Glutamatergic neuron (in vitro differentiated cells): Measurements from ENCODE around the gene USP47. TPM values are rescaled to one million over a fixed set of nuclear protein-coding genes. Genes with fewer than 3 reads are reported as not detected.
A peak's percentile ranks its signal among the peaks of the same experiment; 100 is the strongest.

Experiments used
- DNase-seq: peaks from one replicate; pipeline ENCODE4 v3.0.0; 2022
- H3K27ac Mint-ChIP-seq: one replicate; pipeline ENCODE4 v1.8.0; 2020; ENCODE audit warnings: mild to moderate bottlenecking, mixed read lengths, inconsistent platforms; ENCODE audit not compliant: unreplicated experiment
- H3K27me3 Mint-ChIP-seq: one replicate; pipeline ENCODE4 v1.8.0; 2020; ENCODE audit warnings: mild to moderate bottlenecking, moderate library complexity, mixed read lengths, inconsistent platforms; ENCODE audit not compliant: unreplicated experiment
- H3K36me3 Mint-ChIP-seq: one replicate; pipeline ENCODE4 v1.8.0; 2020; ENCODE audit warnings: mild to moderate bottlenecking, mixed read lengths, inconsistent platforms; ENCODE audit not compliant: unreplicated experiment
- H3K4me1 Mint-ChIP-seq: one replicate; pipeline ENCODE4 v1.8.0; 2020; ENCODE audit warnings: mild to moderate bottlenecking, low read depth, mixed read lengths, inconsistent platforms; ENCODE audit not compliant: unreplicated experiment
- H3K4me3 Mint-ChIP-seq: one replicate; pipeline ENCODE4 v1.8.0; 2020; ENCODE audit warnings: mild to moderate bottlenecking, mixed read lengths, inconsistent platforms; ENCODE audit not compliant: unreplicated experiment
- H3K9me3 Mint-ChIP-seq: one replicate; pipeline ENCODE4 v1.8.0; 2020; ENCODE audit warnings: mild to moderate bottlenecking, moderate library complexity, mixed read lengths, inconsistent platforms; ENCODE audit not compliant: unreplicated experiment
- CTCF ChIP-seq: fragments of 200-600 bp; sonication (generic); IDR thresholded peaks from one replicate; pipeline ENCODE4 v1.5.0; 2021; ENCODE audit not compliant: partially characterized antibody, unreplicated experiment
- total RNA-seq: library from RNA; stranded (reverse); fragmentation: NEBNext Ultra II Directional; extraction: Animal tissue kit (Norgen Biotek cat#: 25700); gene quantifications from one replicate; pipeline ENCODE4 v1.2.1, GENCODE V29; 2021; ENCODE audit not compliant: unreplicated experiment

Gene USP47
- total RNA-seq, 1 donor from 2014 or later, result 63.4 TPM

GRCh38 chr11:11864803-11865202 lies 23.0 kb downstream of the USP47 start:
- peaks cover 5% of the 10 kb centered on the region for H3K27me3 Mint-ChIP-seq
- no peak for DNase-seq
- H3K4me3 Mint-ChIP-seq, result no peak overlapping the region
- no peaks in the 10 kb centered on the region for H3K36me3 Mint-ChIP-seq
- peaks cover 35% of the 10 kb centered on the region for H3K4me1 Mint-ChIP-seq
- H3K9me3 Mint-ChIP-seq, result peaks cover 4% of the 10 kb centered on the region
- H3K27ac Mint-ChIP-seq, result no peak overlapping the region
- TF ChIP-seq CTCF, result no peak

DNA sequence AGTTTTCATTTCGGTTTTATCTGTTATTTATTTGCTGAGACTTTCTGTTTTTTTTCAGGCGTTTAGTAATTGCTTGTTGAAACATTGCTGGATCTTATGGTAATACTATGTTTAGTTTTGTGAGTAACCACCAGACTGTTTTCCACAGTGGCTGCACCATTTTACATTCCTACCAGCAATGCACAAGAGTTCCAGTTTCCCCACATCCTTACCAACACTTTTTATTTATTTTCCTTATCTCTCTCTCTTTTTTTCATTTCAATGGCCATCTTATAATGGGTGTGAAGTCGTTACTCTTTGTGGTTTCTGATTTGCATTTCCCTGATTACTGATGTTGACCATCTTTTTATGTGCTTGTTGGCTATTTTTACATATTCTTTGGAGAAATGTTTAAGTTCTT lies 23.7 kb downstream of the USP47 start:
- TF ChIP-seq CTCF, result no peak
- H3K9me3 Mint-ChIP-seq, result peaks cover 4% of the 10 kb centered on the region
- H3K4me3 Mint-ChIP-seq, result no peak overlapping the region
- peak overlapping the region; percentile 49 for H3K27ac Mint-ChIP-seq
- peaks cover 39% of the 10 kb centered on the region for H3K4me1 Mint-ChIP-seq
- H3K36me3 Mint-ChIP-seq, result no peaks in the 10 kb centered on the region
- peaks cover 6% of the 10 kb centered on the region for H3K27me3 Mint-ChIP-seq
- no peak for DNase-seq

DNA sequence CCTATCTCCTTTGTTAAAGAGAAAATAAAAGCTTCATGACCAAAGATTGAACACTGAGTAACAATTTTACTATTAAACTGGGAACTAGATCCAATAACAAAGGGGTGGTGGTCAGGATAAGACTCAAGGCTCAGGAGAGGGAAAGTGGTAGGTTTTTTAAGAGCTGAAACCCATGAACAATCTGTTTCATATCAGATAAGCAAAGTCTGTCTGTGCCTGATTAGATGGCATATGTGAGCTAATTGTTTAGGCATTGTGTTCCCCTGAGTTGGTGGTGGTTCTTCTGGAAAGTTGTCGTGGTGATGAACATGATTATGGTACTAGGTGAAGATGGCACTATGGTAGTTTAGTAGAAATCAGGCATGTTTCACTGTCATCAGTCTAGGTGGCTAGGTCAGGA lies 24.4 kb downstream of the USP47 start:
- peak overlapping the region; percentile 44 for H3K27ac Mint-ChIP-seq

GRCh38 chr11:11867720-11868119 lies 25.9 kb downstream of the USP47 start:
- H3K27me3 Mint-ChIP-seq, result peaks cover 9% of the 10 kb centered on the region
- H3K4me3 Mint-ChIP-seq, result no peak overlapping the region
- H3K9me3 Mint-ChIP-seq, result peaks cover 9% of the 10 kb centered on the region
- TF ChIP-seq CTCF, result peak; percentile 19
- no peak overlapping the region for H3K27ac Mint-ChIP-seq
- no peaks in the 10 kb centered on the region for H3K36me3 Mint-ChIP-seq
- peaks cover 60% of the 10 kb centered on the region for H3K4me1 Mint-ChIP-seq
- no peak for DNase-seq

More for the DNA sequence above, 24.4 kb downstream of the USP47 start:
- no peak for DNase-seq
- TF ChIP-seq CTCF, result no peak
- Mint-ChIP-seq H3K4me3 (no peak overlapping the region), H3K9me3 (peaks cover 9% of the 10 kb centered on the region), H3K4me1 (peaks cover 47% of the 10 kb centered on the region), H3K36me3 (no peaks in the 10 kb centered on the region), H3K27me3 (peaks cover 6% of the 10 kb centered on the region)

GRCh38 chr11:11871991-11872401 lies 30.2 kb downstream of the USP47 start:
- peak overlapping the region; percentile 78 for H3K27ac Mint-ChIP-seq
- peak overlapping the region; percentile 72 for H3K4me3 Mint-ChIP-seq
- no peaks in the 10 kb centered on the region for H3K36me3 Mint-ChIP-seq
- TF ChIP-seq CTCF, result no peak
- no peak for DNase-seq
- H3K4me1 Mint-ChIP-seq, result peaks cover 51% of the 10 kb centered on the region
- peaks cover 11% of the 10 kb centered on the region for H3K27me3 Mint-ChIP-seq
- H3K9me3 Mint-ChIP-seq, result peaks cover 9% of the 10 kb centered on the region
